Left lung (tissue), 10 donors: ENCODE data around the gene ZGRF1. TPM values are rescaled to one million over a fixed set of nuclear protein-coding genes. Genes with fewer than 3 reads are reported as not detected.
A peak's percentile ranks its signal among the peaks of the same experiment; 100 is the strongest.

Source experiments
- ATAC-seq: fragments of 200-7000 bp; cut with Tn5 transposase; one replicate; pipeline ENCODE4 v1.9.1; 2020; ENCODE audit warnings: moderate library complexity
- DNase-seq, 4 donors: peaks; one replicate each; pipeline ENCODE4 v3.0.0-alpha.2; 2013 to 2020
- H3K27ac ChIP-seq, 2 donors: fragments of 200-600 bp; sonication (generic) in 1 of 2; one replicate each; pipeline versions ENCODE4 v1.5.0 to v1.8.0; 2020 to 2021
- H3K27me3 ChIP-seq, 2 donors: fragments of 200-600 bp; sonication (generic) in 1 of 2; one replicate each; pipeline versions ENCODE4 v1.5.0 to v1.8.0; 2020 to 2021
- H3K36me3 ChIP-seq, 2 donors: fragments of 200-600 bp; sonication (generic) in 1 of 2; one replicate each; pipeline versions ENCODE4 v1.5.0 to v1.8.0; 2020 to 2021
- H3K4me1 ChIP-seq, 2 donors: fragments of 200-600 bp; one replicate each; pipeline ENCODE4 v1.8.0; 2021
- H3K4me3 ChIP-seq, 2 donors: fragments of 200-600 bp; sonication (generic) in 1 of 2; one replicate each; pipeline versions ENCODE4 v1.5.0 to v1.8.0; 2020 to 2021; ENCODE audit warnings: mild to moderate bottlenecking in 1 of 2
- H3K9me3 ChIP-seq, 2 donors: fragments of 200-600 bp; sonication (generic) in 1 of 2; one replicate each; pipeline versions ENCODE4 v1.5.0 to v1.8.0; 2020 to 2021
- intact Hi-C, 2 donors: fragments of 100-400 bp; cut with DNase I; formaldehyde crosslinking; loops; one replicate each; pipeline versions ENCODE4 v1.11.2 to v1.14.2; 2022
- polyA plus RNA-seq, 6 donors: library from polyadenylated mRNA; unstranded; fragments of 120-200 nt; gene quantifications; one replicate each; pipeline ENCODE4 v1.2.1, GENCODE V29; 2013; ENCODE audit not compliant: insufficient read length in 6 of 6
- total RNA-seq, 2 donors: library from RNA; stranded (reverse); fragmentation: NEBNext Ultra II Directional; extraction: Animal tissue kit (Norgen Biotek cat#: 25700); gene quantifications; one replicate each; pipeline ENCODE4 v1.2.1, GENCODE V29; 2021
- TF ChIP-seq, protein P1 (sequence below), 2 donors: fragments of 200-600 bp; sonication (generic) in 1 of 2; IDR thresholded peaks; one replicate each; pipeline versions ENCODE4 v1.5.0 to v1.8.0; 2021; ENCODE audit warnings: antibody characterized with exemption in 2 of 2
- donor health status: DM: no; HTN: yes; CAD: no.
- donor health status: DM: no; HTN: no; CAD: no.

ZGRF1 gene
- total and polyA plus RNA-seq, 8 donors = 5.9 to 31.8 (median 18.6) TPM

DNA sequence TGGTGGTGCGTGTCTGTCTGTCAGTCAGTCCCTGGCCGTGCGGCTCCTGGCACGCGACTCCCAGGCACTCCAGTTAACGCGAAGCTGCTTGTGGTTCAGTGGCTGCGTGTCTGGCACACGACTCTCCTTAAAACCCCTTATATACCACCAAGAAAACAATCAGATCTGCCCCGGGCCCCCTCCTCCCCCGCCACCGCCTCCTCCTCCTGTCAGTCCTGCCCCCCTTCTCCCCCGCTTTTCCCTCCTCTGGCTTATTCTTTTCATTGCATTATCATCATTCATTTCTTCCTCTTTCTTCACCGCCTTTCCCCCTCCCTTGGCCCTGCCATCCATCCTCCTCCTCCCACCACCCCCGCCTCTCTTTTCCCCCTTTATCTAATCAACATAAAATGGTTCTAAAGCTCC lies 120.6 kb downstream of the ZGRF1 start, which contains the start of gene NEUROG2:
Gene NEUROG2 (minus strand): TSS at position 115 of the 405 bp plus-strand sequence. CDS start 705 bp downstream, outside the sequence.
- TF ChIP-seq, protein P1, sequence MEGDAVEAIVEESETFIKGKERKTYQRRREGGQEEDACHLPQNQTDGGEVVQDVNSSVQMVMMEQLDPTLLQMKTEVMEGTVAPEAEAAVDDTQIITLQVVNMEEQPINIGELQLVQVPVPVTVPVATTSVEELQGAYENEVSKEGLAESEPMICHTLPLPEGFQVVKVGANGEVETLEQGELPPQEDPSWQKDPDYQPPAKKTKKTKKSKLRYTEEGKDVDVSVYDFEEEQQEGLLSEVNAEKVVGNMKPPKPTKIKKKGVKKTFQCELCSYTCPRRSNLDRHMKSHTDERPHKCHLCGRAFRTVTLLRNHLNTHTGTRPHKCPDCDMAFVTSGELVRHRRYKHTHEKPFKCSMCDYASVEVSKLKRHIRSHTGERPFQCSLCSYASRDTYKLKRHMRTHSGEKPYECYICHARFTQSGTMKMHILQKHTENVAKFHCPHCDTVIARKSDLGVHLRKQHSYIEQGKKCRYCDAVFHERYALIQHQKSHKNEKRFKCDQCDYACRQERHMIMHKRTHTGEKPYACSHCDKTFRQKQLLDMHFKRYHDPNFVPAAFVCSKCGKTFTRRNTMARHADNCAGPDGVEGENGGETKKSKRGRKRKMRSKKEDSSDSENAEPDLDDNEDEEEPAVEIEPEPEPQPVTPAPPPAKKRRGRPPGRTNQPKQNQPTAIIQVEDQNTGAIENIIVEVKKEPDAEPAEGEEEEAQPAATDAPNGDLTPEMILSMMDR (IDR thresholded peaks at IDR 0.05) = no peak
- Histone ChIP-seq H3K9me3 (no peaks in the 10 kb centered on the region), H3K4me3 (peak within 1 kb of the TSS; percentile 10 to 49), H3K36me3 (no peaks in the 10 kb centered on the region), H3K27me3 (peaks cover 100% of the 10 kb centered on the region in 2 donors), H3K4me1 (peaks cover 22 to 39% of the 10 kb centered on the region in 2 donors), H3K27ac (no peak within 1 kb of the TSS)
- intact Hi-C loops = no loop called here
- ATAC-seq = no peak
- no peak for DNase-seq

DNA sequence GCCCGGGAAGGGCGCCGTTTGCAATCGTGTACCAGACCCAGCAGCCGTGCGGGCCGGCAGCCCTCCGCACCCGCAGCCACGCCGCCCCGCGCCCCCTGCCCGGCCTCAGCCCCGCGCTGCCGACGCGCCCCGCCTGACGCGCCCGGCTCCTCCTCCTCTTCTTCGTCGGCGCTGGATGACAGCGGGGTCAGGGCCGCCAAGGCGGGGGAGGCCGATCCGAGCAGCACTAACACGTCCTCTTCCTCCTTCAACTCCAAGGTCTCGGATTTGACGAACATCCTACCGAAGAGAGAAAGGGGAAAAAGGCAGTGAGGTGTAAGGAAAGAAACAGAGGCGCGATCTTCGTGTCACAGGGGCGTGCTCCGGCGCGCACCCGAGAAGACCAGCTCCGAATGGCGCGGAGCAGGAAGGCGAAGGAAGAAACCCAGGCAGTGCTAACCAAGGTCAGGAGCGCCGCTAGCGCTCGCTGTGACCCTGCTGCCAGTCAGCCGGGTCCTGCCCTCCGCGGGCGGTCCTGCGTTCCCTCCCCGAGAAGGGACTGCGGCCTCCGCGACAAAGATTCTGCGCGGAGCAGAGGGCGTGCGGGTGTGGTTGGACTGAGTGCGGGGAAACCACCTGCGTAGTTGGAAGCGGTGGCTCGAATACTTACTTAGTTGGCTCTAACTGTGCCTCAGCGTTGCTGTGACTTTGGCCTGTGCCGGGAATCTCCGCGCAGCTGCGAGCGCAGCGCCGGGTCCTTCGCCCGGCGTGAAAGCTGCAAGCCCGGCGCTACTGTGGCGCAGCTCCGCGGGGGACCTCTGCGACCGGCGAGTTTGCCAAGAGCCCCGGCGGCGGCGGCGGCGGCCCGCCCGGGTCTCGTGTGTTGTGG lies 121.3 kb downstream of the ZGRF1 start:
- H3K27me3 ChIP-seq = peaks cover 100% of the 10 kb centered on the region in 2 donors
- peaks cover 27 to 43% of the 10 kb centered on the region in 2 donors for H3K4me1 ChIP-seq
- TF ChIP-seq, protein P1 (IDR thresholded peaks at IDR 0.05) = no peak
- intact Hi-C loops = no loop called here
- H3K9me3 ChIP-seq = no peaks in the 10 kb centered on the region
- ATAC-seq (peak; percentile 77), DNase-seq (peak in 2 of 4 donors; percentile 40 to 80)
- H3K4me3 ChIP-seq = peak overlapping the region; percentile 10 to 49
- H3K36me3 ChIP-seq = no peaks in the 10 kb centered on the region
- no peak overlapping the region for H3K27ac ChIP-seq

DNA sequence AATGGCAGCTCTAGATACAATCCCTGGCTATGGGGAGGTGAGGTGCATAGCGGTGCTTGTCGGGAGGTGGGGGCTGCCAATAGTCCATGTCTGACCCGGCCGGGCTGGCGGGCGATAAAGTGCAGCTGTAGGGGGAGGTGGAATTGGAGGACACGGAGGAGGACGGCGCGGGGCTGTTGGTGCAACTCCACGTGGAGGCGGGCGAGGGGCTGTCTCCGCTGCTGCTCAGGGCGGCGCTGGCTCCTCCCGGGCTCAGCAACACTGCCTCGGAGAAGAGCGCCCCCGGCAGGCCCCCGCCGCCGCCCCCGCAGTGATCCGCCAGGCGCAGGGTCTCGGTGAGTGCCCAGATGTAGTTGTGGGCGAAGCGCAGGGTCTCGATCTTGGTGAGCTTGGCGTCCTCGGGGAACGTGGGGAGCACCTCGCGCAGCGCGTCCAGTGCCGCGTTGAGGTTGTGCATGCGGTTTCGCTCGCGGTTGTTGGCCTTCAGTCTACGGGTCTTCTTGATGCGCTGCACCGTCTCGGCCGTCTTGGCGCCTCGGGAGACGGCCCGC lies 122.0 kb downstream of the ZGRF1 start:
- Histone ChIP-seq H3K4me3 (peak overlapping the region in 1 of 2 donors; percentile 49), H3K36me3 (no peaks in the 10 kb centered on the region), H3K27me3 (peaks cover 100% of the 10 kb centered on the region in 2 donors), H3K9me3 (no peaks in the 10 kb centered on the region), H3K4me1 (peaks cover 30 to 48% of the 10 kb centered on the region in 2 donors), H3K27ac (no peak overlapping the region)
- intact Hi-C loops = no loop called here
- TF ChIP-seq, protein P1 (IDR thresholded peaks at IDR 0.05) = no peak
- peak in 1 of 4 donors; percentile 66 for DNase-seq
- no peak for ATAC-seq

DNA sequence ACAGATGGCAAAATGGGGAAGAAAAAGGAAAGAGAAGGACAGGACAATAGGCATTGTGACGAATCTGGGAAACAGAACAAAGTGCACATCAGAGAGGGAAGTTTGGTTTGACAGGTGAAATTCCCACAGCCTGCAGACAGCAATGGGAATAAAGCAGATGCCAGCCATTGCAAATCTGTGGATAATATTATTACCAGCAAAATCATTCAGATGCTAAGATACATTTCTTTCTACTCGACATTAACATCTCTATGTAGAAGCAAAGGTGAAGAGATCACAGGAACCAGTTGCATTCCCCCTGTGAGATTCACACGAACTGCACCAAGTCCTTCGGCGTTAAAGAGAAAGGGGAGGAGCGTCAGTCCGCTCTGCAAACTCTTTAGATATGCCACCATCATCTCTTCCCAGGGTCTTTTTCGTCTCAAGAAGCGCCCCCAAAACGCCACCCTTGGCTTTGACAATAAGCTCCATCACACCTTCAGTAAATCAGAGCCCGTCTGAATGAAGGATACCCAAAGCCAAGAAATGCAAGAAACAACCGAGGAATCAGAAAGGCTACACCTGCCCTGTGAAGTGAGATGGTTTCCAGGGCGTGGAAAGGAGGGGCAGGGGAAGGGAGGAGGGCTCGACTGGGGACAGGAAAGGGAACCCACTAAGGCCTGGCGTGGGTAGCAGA lies 122.6 kb downstream of the ZGRF1 start:
- DNase-seq = no peak

More for the DNA sequence above, 122.6 kb downstream of the ZGRF1 start:
- intact Hi-C loops = no loop called here
- no peak overlapping the region for H3K4me3 ChIP-seq
- peaks cover 30 to 54% of the 10 kb centered on the region in 2 donors for H3K4me1 ChIP-seq
- peaks cover 100% of the 10 kb centered on the region in 2 donors for H3K27me3 ChIP-seq
- no peak for ATAC-seq
- H3K27ac ChIP-seq = no peak overlapping the region
- TF ChIP-seq, protein P1 (IDR thresholded peaks at IDR 0.05) = no peak
- no peaks in the 10 kb centered on the region for H3K36me3 ChIP-seq
- no peaks in the 10 kb centered on the region for H3K9me3 ChIP-seq
